Fibroblast of mammary gland (primary cell): ENCODE measurements around the gene MFAP3L.

Experiments
- DNase-seq: peaks from one replicate; pipeline ENCODE4 v3.0.0-alpha.2; 2010; ENCODE audit warnings: low read depth
- H3K4me3 ChIP-seq: 2 replicates; pipeline ENCODE4 v1.5.1; 2011; ENCODE audit warnings: low read depth, mild to moderate bottlenecking, low read length, moderate library complexity; ENCODE audit not compliant: control insufficient read depth
- TF ChIP-seq, protein P1 (sequence below): conservative IDR thresholded peaks from 2 replicates; pipeline ENCODE4 v1.5.1; 2011; ENCODE audit warnings: low read depth, low read length, inconsistent platforms; ENCODE audit not compliant: control insufficient read depth, insufficient read depth

Gene MFAP3L

DNA sequence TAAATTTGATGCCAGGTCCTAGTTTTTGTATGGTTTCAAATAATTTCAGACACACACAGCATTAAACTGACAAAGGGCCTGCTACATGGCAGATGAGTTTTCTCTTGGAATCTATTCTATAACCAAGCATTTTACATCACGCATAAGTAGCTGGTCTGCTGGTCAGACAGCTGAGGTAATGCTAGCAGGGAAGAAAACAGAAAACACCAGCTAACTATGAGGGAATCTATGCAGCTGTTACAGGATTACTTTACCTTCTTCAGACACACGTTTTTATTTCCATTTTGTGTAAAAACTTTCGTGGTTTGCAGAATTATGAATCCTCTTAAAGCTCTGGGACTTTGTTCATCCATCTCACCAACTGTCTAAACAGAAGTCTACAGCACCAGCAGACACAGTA is 42.0 kb downstream of the MFAP3L start:
- TF ChIP-seq, protein P1, sequence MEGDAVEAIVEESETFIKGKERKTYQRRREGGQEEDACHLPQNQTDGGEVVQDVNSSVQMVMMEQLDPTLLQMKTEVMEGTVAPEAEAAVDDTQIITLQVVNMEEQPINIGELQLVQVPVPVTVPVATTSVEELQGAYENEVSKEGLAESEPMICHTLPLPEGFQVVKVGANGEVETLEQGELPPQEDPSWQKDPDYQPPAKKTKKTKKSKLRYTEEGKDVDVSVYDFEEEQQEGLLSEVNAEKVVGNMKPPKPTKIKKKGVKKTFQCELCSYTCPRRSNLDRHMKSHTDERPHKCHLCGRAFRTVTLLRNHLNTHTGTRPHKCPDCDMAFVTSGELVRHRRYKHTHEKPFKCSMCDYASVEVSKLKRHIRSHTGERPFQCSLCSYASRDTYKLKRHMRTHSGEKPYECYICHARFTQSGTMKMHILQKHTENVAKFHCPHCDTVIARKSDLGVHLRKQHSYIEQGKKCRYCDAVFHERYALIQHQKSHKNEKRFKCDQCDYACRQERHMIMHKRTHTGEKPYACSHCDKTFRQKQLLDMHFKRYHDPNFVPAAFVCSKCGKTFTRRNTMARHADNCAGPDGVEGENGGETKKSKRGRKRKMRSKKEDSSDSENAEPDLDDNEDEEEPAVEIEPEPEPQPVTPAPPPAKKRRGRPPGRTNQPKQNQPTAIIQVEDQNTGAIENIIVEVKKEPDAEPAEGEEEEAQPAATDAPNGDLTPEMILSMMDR = no peak
- DNase-seq = no peak
- no peak overlapping the region for H3K4me3 ChIP-seq

DNA sequence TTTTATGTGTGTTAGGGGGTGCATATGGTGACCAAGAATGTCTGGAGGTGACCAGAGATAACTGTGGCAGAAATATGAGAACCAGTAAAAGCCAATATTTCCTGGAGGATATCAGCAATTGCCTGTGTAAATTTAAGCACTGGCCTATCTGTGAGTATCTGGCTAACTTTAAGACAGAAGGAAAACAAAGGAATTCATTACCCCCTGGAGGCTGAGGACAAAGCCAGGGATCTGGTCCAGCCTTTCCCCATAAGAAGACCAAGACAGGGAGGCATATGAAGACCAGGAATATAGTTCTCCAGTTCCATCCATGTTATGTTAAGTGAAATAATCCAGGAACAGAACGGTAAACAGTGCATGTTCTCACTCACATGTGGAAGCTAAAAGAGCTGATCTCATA is 49.2 kb downstream of the MFAP3L start:
- DNase-seq = no peak

DNA sequence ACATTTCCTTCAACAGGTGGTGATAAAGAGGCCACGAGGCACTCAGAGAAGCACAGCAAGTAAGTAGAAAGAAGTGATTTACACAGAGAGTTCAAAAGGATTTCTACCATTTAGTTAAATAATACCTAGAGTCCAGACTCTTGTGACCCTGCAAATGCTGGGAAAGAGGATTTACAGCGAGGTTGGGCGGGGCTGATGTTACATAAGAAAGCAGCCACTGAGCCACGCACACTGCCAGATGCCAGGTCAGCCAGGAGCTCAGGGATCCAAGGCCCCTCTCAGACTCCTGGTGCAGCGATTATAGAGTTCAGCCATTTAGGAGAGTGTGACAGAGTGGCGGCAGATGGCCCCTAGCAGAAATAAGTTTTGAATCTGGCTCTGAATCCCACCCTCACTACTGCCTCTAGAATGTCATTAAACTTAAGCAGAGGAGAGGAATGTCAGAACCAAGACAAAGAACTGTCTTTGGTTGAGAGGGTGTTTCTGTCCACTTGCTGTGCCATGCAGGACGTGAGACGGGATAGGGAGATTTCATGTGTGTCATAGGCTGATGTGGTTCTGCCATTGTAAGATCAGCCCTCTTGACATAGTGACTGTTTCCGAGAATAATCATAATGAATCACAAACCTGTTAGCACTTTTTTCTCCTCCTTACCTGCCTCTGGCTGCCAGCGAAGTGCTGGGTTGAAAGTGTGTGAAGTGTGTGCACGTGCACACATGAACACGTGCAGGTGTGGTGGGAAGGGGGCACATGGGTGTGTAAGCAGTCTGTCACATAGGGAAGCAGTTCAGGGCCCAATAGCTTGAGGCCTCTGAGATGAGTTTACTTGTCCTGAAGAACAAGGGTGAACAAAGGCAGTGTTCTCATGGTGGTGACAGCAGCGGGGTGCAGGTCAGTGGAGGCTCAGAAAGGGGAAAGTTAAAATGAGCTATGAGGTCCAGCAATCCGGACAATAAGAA is 50.1 kb downstream of the MFAP3L start:
- DNase-seq = no peak
- H3K4me3 ChIP-seq = no peak overlapping the region
- TF ChIP-seq, protein P1 = no peak

More for the DNA sequence above, 49.2 kb downstream of the MFAP3L start:
- H3K4me3 ChIP-seq = no peak overlapping the region
- TF ChIP-seq, protein P1 = no peak

DNA sequence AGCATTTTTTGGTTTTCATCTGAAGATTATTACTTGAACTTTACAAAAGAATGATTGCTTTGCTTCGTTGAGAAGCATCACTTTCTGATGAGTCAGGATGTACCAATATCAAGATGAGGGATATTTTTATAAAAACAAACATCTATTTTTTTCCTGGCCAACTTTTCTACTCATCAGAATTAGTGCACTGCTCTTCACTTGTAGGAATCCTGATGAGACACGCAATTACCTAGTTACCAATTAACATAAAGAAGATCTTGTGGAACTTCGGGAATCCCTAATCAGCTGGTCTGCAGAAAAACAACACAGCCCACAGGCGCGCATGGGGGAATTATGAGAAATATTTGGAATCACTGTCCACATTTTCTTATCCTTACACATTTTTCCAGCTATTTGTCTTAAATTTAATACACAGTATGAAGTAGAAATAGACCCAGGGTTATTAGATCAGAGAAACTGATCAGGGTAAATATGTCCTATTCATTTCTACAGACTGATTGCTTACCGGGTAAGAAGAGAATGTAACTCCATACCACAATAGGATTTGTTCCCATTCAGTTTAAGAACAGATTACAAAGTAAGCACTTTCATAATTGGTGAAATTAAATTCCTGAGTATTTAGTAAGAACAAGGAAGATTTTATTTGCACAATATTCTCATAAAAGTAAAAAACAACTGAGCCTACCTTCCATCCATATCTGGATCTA is 50.9 kb downstream of the MFAP3L start:
- DNase-seq = no peak
- H3K4me3 ChIP-seq = no peak overlapping the region
- TF ChIP-seq, protein P1 = no peak

DNA sequence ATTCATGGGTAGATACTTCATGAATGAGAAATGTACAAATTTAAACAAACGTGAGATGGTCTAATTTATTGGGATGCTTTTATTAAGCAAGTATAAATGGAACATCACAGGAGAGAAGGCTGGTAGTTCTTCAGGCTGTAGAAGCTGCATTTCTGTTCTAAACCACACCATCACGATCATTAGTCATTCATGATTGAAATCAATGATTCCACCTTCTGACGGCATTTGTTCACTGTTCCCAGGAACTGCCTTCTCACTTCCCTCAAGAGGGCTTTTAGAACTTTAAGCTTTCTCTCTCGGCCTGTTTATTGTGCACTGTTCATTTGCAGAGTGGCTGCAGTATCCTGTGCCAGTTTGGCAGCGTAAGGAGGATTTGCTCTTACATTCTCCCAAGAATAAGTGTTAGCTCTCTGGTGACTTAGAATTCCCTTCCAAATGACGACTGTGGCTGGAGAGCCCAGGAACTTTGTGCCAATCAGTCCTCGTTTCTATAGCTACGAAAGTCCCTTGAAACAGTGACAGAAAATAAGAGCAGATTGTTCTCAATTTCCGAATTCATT is 54.7 kb downstream of the MFAP3L start:
- H3K4me3 ChIP-seq = no peak overlapping the region
- TF ChIP-seq, protein P1 = no peak
- peak; percentile 20 for DNase-seq

DNA sequence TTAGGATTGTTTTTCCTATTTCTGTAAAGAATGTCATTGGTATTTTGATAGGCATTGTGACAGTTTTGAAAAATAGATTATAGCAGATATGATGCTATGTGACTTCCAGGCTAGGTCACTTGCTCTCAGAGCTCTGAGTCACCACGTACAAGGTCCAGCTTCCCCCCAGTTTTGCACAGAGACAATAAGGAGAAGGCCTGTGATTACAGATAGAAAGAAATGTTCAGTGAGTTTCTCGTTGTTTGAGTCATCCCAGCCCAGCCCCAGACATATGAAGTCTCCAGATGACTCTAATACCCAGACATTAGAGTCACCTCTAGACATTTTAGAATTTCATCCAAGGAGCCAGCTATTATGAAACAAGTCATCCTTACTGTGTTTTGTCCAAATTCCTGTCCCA is 57.2 kb downstream of the MFAP3L start:
- H3K4me3 ChIP-seq = no peak overlapping the region
- TF ChIP-seq, protein P1 = no peak
- DNase-seq = peak; percentile 57
